Activated CD8-positive, alpha-beta T cell treated with anti-CD3 and anti-CD28 coated beads, Interleukin-2, amount 10 ng/mL, durations not matched to agents 7 days and 5 days (primary cell): Measurements from ENCODE around the gene TMEM221. TPM values are rescaled to one million over a fixed set of nuclear protein-coding genes. Genes with fewer than 3 reads are reported as not detected.
A peak's percentile ranks its signal among the peaks of the same experiment; 100 is the strongest.

Source experiments
- ATAC-seq: fragments of 150-1000 bp; cut with Tn5 transposase; one replicate; pipeline ENCODE4 v1.10.0; 2021; ENCODE audit warnings: moderate library complexity
- CTCF ChIA-PET: fragments of 350-600 bp; sonication (Branson Sonifier 250); formaldehyde crosslinking; loops from one replicate; lab custom pipeline; 2021; ENCODE audit warnings: antibody characterized with exemption; lab: Charles Lee
- POLR2A ChIA-PET: fragments of 350-600 bp; sonication (Branson Sonifier 250); formaldehyde crosslinking; loops from one replicate; lab custom pipeline; 2021; ENCODE audit warnings: antibody characterized with exemption; lab: Charles Lee
- DNase-seq: peaks from one replicate; pipeline ENCODE4 v3.0.0-alpha.2; 2020
- H3K27ac Mint-ChIP-seq: one replicate; pipeline ENCODE4 v1.8.0; 2021; ENCODE audit warnings: mild to moderate bottlenecking, mixed read lengths
- H3K27me3 Mint-ChIP-seq: one replicate; pipeline ENCODE4 v1.8.0; 2021; ENCODE audit warnings: low read depth, mixed read lengths
- H3K36me3 Mint-ChIP-seq: one replicate; pipeline ENCODE4 v1.8.0; 2021; ENCODE audit warnings: low read depth, mixed read lengths
- H3K4me1 Mint-ChIP-seq: one replicate; pipeline ENCODE4 v1.8.0; 2021; ENCODE audit warnings: low read depth, mixed read lengths
- H3K4me3 Mint-ChIP-seq: one replicate; pipeline ENCODE4 v1.8.0; 2021; ENCODE audit warnings: mild to moderate bottlenecking, mixed read lengths
- H3K9me3 Mint-ChIP-seq: one replicate; pipeline ENCODE4 v1.8.0; 2022; ENCODE audit warnings: mixed read lengths; ENCODE audit not compliant: insufficient read depth
- total RNA-seq, 2 experiments: library from RNA; stranded (reverse); gene quantifications; one replicate each; pipeline ENCODE4 v1.2.3, GENCODE V29; 2021

TMEM221 gene
- total RNA-seq = not detected

- H3K36me3 Mint-ChIP-seq = no peaks in the 10 kb centered on the region
- ChIA-PET POLR2A (no interaction called here), CTCF (interaction anchor here (0.7 to 1.6 kb wide), 7 partner anchors 8 to 43 kb away, joined by 3 to 4 read pairs (median 3); partner anchors contain the start of genes BST2 and NXNL1)
- no peaks in the 10 kb centered on the region for H3K9me3 Mint-ChIP-seq
- no peak within 1 kb of the TSS for H3K27ac Mint-ChIP-seq
- peaks cover 13% of the 10 kb centered on the region for H3K4me1 Mint-ChIP-seq
- peaks cover 19% of the 10 kb centered on the region for H3K27me3 Mint-ChIP-seq
- peak; percentile 60 for DNase-seq
- ATAC-seq = peak; percentile 70
- H3K4me3 Mint-ChIP-seq = no peak within 1 kb of the TSS
These were observed at the start of gene TMEM221 for GRCh38 chr19:17448131-17448967. TSS of gene TMEM221 (minus strand) at chr19:17448668. CDS start at chr19:17448462, 206 bp downstream.

- peaks cover 35% of the 10 kb centered on the region for H3K4me1 Mint-ChIP-seq
- H3K27ac Mint-ChIP-seq = peak overlapping the region; percentile 13
- H3K36me3 Mint-ChIP-seq = peaks cover 4% of the 10 kb centered on the region
- no peak overlapping the region for H3K4me3 Mint-ChIP-seq
- ATAC-seq (no peak), DNase-seq (no peak)
- ChIA-PET CTCF (interaction anchor here (0.6 to 5.1 kb wide), 25 partner anchors 8 to 355 kb away, joined by 3 to 50 read pairs (median 9); partner anchors contain the start of genes MVB12A, PGLS and SLC27A1), POLR2A (no interaction called here)
- H3K27me3 Mint-ChIP-seq = no peaks in the 10 kb centered on the region
- no peaks in the 10 kb centered on the region for H3K9me3 Mint-ChIP-seq
These were observed 48.8 kb upstream of the TMEM221 start for GRCh38 chr19:17497149-17497798.

GRCh38 chr19:17496337-17496997, 48.0 kb upstream of the TMEM221 start:
- ChIA-PET POLR2A (interaction anchor here (0.8 to 2.0 kb wide), 4 partner anchors 15 to 50 kb away, joined by 3 to 11 read pairs (median 4); partner anchors contain the start of gene PGLS), CTCF (interaction anchor here (0.6 to 5.1 kb wide), 46 partner anchors 9 to 363 kb away, joined by 3 to 50 read pairs (median 5); partner anchors contain the start of genes BST2, DDA1, FCHO1 and PGLS)
- H3K4me3 Mint-ChIP-seq = peak overlapping the region; percentile 13
- H3K4me1 Mint-ChIP-seq = peaks cover 42% of the 10 kb centered on the region
- peaks cover 4% of the 10 kb centered on the region for H3K36me3 Mint-ChIP-seq
- H3K27ac Mint-ChIP-seq = peak overlapping the region; percentile 72
- no peaks in the 10 kb centered on the region for H3K9me3 Mint-ChIP-seq
- no peaks in the 10 kb centered on the region for H3K27me3 Mint-ChIP-seq
- ATAC-seq (peak; percentile 98), DNase-seq (peak; percentile 90)

- Mint-ChIP-seq H3K4me1 (peaks cover 49% of the 10 kb centered on the region), H3K36me3 (peaks cover 2% of the 10 kb centered on the region), H3K9me3 (no peaks in the 10 kb centered on the region), H3K27ac (peak overlapping the region; percentile 72), H3K27me3 (no peaks in the 10 kb centered on the region), H3K4me3 (peak overlapping the region; percentile 34)
- ChIA-PET POLR2A (interaction anchor here (0.8 to 2.0 kb wide), 4 partner anchors 16 to 51 kb away, joined by 3 to 11 read pairs (median 4); partner anchors contain the start of gene PGLS), CTCF (interaction anchor here (0.6 to 5.1 kb wide), 47 partner anchors 8 to 364 kb away, joined by 3 to 50 read pairs (median 5); partner anchors contain the start of genes BST2, DDA1, FCHO1 and PGLS)
- DNase-seq (no peak), ATAC-seq (no peak)
These were observed 47.3 kb upstream of the TMEM221 start for GRCh38 chr19:17495639-17496296.

- CTCF ChIA-PET = no interaction called here
- DNase-seq = no peak
- no peaks in the 10 kb centered on the region for H3K27me3 Mint-ChIP-seq
- peak overlapping the region; percentile 92 for H3K27ac Mint-ChIP-seq
- POLR2A ChIA-PET = interaction anchor here (0.6 kb wide), 1 partner anchor 70 kb away, joined by 4 read pairs; no protein-coding TSS in a partner anchor
- peaks cover 57% of the 10 kb centered on the region for H3K4me1 Mint-ChIP-seq
- no peak for ATAC-seq
- H3K9me3 Mint-ChIP-seq = no peaks in the 10 kb centered on the region
- peaks cover 7% of the 10 kb centered on the region for H3K36me3 Mint-ChIP-seq
- no peak overlapping the region for H3K4me3 Mint-ChIP-seq
These were observed 42.8 kb upstream of the TMEM221 start for GRCh38 chr19:17491287-17491686.

GRCh38 chr19:17490411-17490810, 41.9 kb upstream of the TMEM221 start:
- no peak overlapping the region for H3K4me3 Mint-ChIP-seq
- ChIA-PET POLR2A (interaction anchor here (0.6 to 1.5 kb wide), 3 partner anchors 17 to 357 kb away, joined by 3 to 4 read pairs (median 3); partner anchors contain the start of gene JAK3), CTCF (interaction anchor here (1.4 kb wide), 1 partner anchor 33 kb away, joined by 3 read pairs; no protein-coding TSS in a partner anchor)
- peaks cover 7% of the 10 kb centered on the region for H3K36me3 Mint-ChIP-seq
- H3K27ac Mint-ChIP-seq = peak overlapping the region; percentile 92
- peaks cover 52% of the 10 kb centered on the region for H3K4me1 Mint-ChIP-seq
- DNase-seq = peak; percentile 81
- peak; percentile 35 for ATAC-seq
- H3K9me3 Mint-ChIP-seq = no peaks in the 10 kb centered on the region
- no peaks in the 10 kb centered on the region for H3K27me3 Mint-ChIP-seq

- H3K27ac Mint-ChIP-seq = peak overlapping the region; percentile 92
- H3K36me3 Mint-ChIP-seq = peaks cover 7% of the 10 kb centered on the region
- DNase-seq (no peak), ATAC-seq (no peak)
- no peaks in the 10 kb centered on the region for H3K9me3 Mint-ChIP-seq
- peak overlapping the region; percentile 34 for H3K4me3 Mint-ChIP-seq
- H3K4me1 Mint-ChIP-seq = peaks cover 52% of the 10 kb centered on the region
- ChIA-PET CTCF (interaction anchor here (0.7 to 1.4 kb wide), 3 partner anchors 8 to 84 kb away, joined by 3 read pairs; no protein-coding TSS in a partner anchor), POLR2A (interaction anchor here (0.9 to 1.5 kb wide), 2 partner anchors 21 to 358 kb away, joined by 3 read pairs; partner anchors contain the start of gene JAK3)
- H3K27me3 Mint-ChIP-seq = no peaks in the 10 kb centered on the region
These were observed 41.0 kb upstream of the TMEM221 start for GRCh38 chr19:17489392-17490030.

- DNase-seq (peak; percentile 89), ATAC-seq (peak; percentile 92)
- Mint-ChIP-seq H3K4me1 (peaks cover 52% of the 10 kb centered on the region), H3K27me3 (no peaks in the 10 kb centered on the region), H3K9me3 (no peaks in the 10 kb centered on the region), H3K4me3 (peak overlapping the region; percentile 73), H3K36me3 (peaks cover 7% of the 10 kb centered on the region), H3K27ac (peak overlapping the region; percentile 92)
- ChIA-PET POLR2A (interaction anchor here (0.6 to 1.5 kb wide), 2 partner anchors 83 to 359 kb away, joined by 3 to 4 read pairs; partner anchors contain the start of genes BST2 and JAK3), CTCF (interaction anchor here (1.0 to 1.6 kb wide), 3 partner anchors 8 to 15 kb away, joined by 3 to 12 read pairs (median 3); no protein-coding TSS in a partner anchor)
These were observed 40.3 kb upstream of the TMEM221 start for GRCh38 chr19:17488593-17489391.

GRCh38 chr19:17487284-17488121, 39.0 kb upstream of the TMEM221 start:
- Mint-ChIP-seq H3K27ac (peak overlapping the region; percentile 92), H3K4me3 (peak overlapping the region; percentile 42), H3K4me1 (peaks cover 52% of the 10 kb centered on the region), H3K9me3 (no peaks in the 10 kb centered on the region), H3K27me3 (no peaks in the 10 kb centered on the region), H3K36me3 (peaks cover 7% of the 10 kb centered on the region)
- no peak for DNase-seq
- no peak for ATAC-seq
- ChIA-PET POLR2A (interaction anchor here (0.6 kb wide), 1 partner anchor 82 kb away, joined by 4 read pairs; the partner anchor contains the start of gene BST2), CTCF (interaction anchor here (1.0 to 1.6 kb wide), 2 partner anchors 9 to 14 kb away, joined by 3 to 12 read pairs; no protein-coding TSS in a partner anchor)
